GM12875 (cell line): ENCODE data around the gene ACOT6.

Experiments
- H3K4me3 ChIP-seq: one replicate; pipeline ENCODE4 v1.5.1; 2011; ENCODE audit warnings: low read depth, low read length, control low read depth
- TF ChIP-seq, protein P1 (sequence below): IDR thresholded peaks from 2 replicates; pipeline ENCODE4 v1.5.1; 2011; ENCODE audit warnings: low read depth, mild to moderate bottlenecking, control low read depth, inconsistent platforms, low read length, moderate library complexity, borderline replicate concordance; ENCODE audit not compliant: insufficient read depth

ACOT6 gene

DNA sequence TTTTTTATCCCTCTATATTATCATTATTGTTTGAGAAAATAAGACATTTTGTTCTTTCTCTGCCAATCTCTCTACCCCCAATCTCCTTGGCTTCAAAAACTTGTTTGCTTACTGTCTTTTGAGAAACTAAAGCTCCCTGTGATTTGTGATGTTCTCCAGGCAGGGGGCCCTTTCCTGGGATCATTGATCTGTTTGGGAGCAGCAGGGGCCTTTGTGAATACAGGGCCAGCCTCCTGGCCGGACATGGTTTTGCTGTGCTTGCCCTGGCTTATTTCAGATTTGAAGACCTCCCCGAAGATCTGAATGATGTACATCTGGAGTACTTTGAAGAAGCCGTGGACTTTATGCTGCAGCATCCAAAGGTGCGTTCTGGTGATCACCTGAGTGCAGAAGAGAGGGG lies 4.5 kb downstream of the ACOT6 start:
- TF ChIP-seq, protein P1, sequence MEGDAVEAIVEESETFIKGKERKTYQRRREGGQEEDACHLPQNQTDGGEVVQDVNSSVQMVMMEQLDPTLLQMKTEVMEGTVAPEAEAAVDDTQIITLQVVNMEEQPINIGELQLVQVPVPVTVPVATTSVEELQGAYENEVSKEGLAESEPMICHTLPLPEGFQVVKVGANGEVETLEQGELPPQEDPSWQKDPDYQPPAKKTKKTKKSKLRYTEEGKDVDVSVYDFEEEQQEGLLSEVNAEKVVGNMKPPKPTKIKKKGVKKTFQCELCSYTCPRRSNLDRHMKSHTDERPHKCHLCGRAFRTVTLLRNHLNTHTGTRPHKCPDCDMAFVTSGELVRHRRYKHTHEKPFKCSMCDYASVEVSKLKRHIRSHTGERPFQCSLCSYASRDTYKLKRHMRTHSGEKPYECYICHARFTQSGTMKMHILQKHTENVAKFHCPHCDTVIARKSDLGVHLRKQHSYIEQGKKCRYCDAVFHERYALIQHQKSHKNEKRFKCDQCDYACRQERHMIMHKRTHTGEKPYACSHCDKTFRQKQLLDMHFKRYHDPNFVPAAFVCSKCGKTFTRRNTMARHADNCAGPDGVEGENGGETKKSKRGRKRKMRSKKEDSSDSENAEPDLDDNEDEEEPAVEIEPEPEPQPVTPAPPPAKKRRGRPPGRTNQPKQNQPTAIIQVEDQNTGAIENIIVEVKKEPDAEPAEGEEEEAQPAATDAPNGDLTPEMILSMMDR: no peak
- no peak overlapping the region for H3K4me3 ChIP-seq

DNA sequence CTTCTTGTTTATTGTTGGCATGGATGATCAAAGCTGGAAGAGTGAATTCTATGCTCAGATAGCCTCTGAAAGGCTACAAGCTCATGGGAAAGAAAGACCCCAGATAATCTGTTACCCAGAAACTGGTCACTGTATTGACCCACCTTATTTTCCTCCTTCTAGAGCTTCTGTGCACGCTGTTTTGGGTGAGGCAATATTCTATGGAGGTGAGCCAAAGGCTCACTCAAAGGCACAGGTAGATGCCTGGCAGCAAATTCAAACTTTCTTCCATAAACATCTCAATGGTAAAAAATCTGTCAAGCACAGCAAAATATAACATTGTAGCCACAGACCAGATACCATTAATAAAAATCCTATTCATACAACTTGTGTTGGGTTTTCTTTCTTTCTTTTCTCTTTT lies 7.2 kb downstream of the ACOT6 start:
- TF ChIP-seq, protein P1: no peak
- H3K4me3 ChIP-seq: no peak overlapping the region

DNA sequence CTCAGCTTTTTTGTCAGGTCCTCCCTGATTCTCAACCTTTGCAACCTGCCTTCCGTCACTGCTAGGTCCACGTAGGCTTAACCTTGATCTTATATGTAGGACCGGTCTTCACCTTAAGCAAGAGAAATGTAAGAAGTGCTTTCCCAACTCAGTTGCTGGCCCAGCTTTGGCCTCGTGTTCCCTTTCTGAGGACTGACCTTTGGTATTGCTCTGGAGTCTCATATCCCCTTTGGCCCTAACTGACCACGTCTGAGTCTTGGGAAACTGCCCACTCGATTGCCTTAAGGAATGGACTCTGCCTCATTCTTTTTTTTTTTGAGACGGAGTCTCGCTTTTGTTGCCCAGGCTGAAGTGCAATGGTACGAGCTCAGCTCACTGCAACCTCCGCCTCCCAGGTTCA lies 8.0 kb downstream of the ACOT6 start:
- TF ChIP-seq, protein P1: no peak
- H3K4me3 ChIP-seq: no peak overlapping the region

DNA sequence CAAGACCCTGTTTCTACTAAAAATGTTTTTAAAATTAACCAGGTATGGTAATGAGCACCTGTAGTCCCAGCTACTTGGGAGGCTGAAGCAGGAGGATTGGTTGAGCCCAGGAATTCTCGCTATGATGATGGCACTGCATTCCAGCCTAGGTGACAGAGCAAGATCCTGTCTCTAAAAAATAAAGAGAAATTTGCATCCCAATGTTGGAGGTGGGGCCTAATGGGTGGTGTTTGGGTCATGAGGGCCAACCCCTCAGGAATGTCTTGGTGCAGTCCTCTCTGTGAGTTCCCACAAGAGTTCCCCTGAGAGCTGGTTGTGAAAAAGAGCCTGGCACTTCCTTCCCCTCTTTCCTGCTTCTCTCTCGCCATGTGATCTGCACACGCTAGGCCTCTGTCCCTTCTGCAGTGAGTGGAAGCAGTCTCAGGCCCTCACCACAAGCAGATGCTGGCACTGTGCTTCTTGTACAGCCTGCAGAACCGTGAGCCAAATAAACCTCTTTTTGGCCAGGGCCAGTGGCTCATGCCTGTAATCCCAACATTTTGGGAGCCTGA lies 11.3 kb downstream of the ACOT6 start:
- H3K4me3 ChIP-seq: no peak overlapping the region
- TF ChIP-seq, protein P1: no peak

DNA sequence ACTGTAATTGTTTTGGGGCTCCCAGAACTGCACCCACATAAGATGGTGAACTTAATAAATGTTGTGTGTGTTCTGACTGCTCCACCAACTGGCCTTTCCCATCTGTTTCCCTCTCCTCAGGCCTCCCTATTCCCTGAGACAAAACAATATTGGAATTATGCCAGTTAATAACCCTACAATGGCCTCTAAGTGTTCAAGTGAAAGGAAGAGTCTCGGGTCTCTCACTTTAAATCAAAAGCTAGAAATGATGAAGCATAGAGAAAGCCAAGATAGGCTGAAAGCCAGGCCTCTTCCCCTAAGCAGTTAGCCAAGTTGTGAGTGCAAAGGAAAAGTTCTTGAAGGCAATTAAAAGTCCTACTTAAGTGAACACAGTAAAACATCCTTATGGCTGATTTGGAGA lies 13.4 kb downstream of the ACOT6 start:
- TF ChIP-seq, protein P1: no peak

DNA sequence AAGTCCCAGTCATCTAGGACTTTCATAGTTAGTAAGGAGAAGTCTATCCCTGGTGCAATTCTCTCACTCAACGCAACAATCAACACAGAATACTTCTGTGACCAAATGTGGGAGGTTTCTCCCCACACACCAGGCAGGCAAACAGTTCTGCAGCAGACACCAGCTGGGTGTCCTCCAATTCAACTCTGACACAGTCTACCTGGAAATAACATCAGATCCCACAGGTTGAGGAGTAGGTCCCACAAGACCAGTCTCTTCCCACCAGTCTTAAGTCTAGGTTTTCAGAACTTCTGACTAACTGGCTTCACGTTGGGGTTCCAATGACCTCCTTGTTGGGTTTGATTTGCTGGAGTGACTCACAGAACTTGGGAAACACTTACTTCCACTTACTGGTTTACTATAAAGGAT lies 14.8 kb downstream of the ACOT6 start:
- no peak overlapping the region for H3K4me3 ChIP-seq
- TF ChIP-seq, protein P1: no peak

More for the DNA sequence above, 13.4 kb downstream of the ACOT6 start:
- H3K4me3 ChIP-seq: no peak overlapping the region

DNA sequence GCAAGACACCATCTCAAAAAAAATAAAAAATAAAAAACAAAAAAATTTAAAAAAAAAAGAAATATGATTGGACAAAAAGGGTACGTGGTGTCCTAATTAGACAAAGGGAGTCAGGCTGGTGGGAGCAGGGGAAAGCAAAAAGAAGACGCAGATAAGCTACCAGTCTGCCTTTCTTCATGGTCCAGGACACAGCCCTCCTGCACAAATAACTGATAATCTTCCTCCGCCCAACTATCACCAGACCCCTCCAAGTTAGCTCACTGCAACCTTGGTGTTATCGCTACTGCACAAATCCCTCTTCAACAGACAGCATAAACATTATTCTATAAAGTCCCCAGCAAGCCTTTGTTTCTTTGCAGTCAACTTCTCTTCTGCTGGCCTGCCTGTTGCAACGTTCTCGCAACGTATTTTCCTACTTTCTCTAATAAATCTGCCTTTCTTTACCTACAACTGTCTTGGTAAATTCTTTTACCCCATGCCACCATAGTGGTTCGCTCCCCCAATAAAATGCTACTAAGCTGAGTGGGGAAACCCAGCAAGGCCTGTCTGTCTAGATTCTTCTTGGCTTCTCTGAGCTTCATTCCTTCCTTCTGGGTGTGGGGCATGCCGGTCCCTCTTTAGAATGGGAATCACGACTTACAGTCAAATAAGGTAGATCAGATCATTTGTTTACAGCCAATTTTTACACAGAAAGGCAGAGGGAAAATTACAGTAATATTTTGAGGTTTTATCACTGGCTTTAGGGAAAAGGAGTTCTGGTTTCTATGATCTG lies 17.9 kb downstream of the ACOT6 start:
- H3K4me3 ChIP-seq: no peak overlapping the region
- TF ChIP-seq, protein P1: no peak
